K562 (cell line): ENCODE measurements around the gene CDCP2. TPM values are rescaled to one million over a fixed set of nuclear protein-coding genes. Genes with fewer than 3 reads are reported as not detected.

Experiments used
- NCOA1 ChIP-seq: fragments of 450-650 bp; IDR thresholded peaks from 2 replicates; pipeline ENCODE4 v1.6.1; 2016; ENCODE audit warnings: low read depth
- NFIX ChIP-seq: fragments of 250-450 bp; sonication (Bioruptor Pico); IDR thresholded peaks from 2 replicates; pipeline ENCODE4 v1.4.0; 2020; ENCODE audit warnings: low read depth, mild to moderate bottlenecking, moderate library complexity
- POLR2G ChIP-seq: fragments of 200-400 bp; formaldehyde crosslinking; IDR thresholded peaks from 2 replicates; pipeline ENCODE4 v1.6.1; 2017; ENCODE audit warnings: low read depth, mild to moderate bottlenecking, antibody characterized with exemption, low read length, moderate library complexity
- polyA plus RNA-seq, 8 experiments: library from polyadenylated mRNA; depleted of rRNA in 4 of 8; stranded (reverse) in 5 of 8; unstranded in 3 of 8; fragments of >200 nt; fragmentation: Nextera tagmentation in 2 of 8; fragmentation: Illumina TruSeq in 1 of 8; extraction: Ambion mirVana in 2 of 8; extraction: Trizol in 1 of 8; gene quantifications; 2 replicates each; pipeline versions ENCODE4 v1.2.1 to v1.2.3, GENCODE V29; 2011 to 2014; ENCODE audit warnings: inconsistent platforms in 1 of 8, missing spikeins in 1 of 8
- total RNA-seq, 7 experiments: library from RNA; depleted of rRNA in 6 of 7; stranded (reverse); fragments of >200 nt in 6 of 7; fragmentation: Illumina TruSeq in 2 of 7; extraction: Trizol in 2 of 7; gene quantifications; 2 replicates each; pipeline versions ENCODE4 v1.2.1 to v1.2.3, GENCODE V29; 2011 to 2021; ENCODE audit warnings: low replicate concordance in 1 of 7
- TF ChIP-seq, protein P1 (sequence below): fragments of 450-650 bp; IDR thresholded peaks from 2 replicates; pipeline ENCODE4 v1.6.1; 2016; ENCODE audit warnings: mild to moderate bottlenecking, moderate library complexity

CDCP2 gene
- total and polyA plus RNA-seq, 9 of the 15 experiments (the other 6 are each of a cell fraction or from before 2014, with no cell fraction given) = not detected

DNA sequence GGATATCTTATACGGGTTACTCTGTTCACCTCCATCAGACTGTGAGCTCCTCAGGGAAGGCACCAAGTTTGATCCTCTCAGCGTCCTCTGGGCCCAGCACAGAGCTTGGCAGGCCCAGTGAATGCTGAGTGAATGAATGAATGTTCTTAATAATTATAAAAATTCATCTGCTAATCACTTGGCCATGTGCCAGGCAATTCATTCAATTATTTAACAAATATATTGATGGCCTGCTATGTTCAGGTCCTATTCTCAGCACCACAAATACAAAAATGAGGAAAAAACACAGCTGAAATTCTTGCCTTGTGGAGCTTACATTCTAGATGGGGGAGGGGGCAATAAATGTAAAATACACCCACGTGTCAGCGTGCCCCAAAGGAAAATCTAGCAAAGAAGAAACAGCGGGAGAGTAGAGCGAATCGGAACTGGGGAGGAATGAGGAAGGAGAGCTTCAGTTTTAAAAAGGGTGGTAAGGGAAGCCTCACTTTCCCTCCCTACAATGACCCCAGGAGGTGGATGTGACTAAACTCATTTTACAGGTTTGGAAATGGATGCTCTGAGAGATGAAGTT, 15.8 kb downstream of the CDCP2 start (continued):
- TF ChIP-seq, protein P1, sequence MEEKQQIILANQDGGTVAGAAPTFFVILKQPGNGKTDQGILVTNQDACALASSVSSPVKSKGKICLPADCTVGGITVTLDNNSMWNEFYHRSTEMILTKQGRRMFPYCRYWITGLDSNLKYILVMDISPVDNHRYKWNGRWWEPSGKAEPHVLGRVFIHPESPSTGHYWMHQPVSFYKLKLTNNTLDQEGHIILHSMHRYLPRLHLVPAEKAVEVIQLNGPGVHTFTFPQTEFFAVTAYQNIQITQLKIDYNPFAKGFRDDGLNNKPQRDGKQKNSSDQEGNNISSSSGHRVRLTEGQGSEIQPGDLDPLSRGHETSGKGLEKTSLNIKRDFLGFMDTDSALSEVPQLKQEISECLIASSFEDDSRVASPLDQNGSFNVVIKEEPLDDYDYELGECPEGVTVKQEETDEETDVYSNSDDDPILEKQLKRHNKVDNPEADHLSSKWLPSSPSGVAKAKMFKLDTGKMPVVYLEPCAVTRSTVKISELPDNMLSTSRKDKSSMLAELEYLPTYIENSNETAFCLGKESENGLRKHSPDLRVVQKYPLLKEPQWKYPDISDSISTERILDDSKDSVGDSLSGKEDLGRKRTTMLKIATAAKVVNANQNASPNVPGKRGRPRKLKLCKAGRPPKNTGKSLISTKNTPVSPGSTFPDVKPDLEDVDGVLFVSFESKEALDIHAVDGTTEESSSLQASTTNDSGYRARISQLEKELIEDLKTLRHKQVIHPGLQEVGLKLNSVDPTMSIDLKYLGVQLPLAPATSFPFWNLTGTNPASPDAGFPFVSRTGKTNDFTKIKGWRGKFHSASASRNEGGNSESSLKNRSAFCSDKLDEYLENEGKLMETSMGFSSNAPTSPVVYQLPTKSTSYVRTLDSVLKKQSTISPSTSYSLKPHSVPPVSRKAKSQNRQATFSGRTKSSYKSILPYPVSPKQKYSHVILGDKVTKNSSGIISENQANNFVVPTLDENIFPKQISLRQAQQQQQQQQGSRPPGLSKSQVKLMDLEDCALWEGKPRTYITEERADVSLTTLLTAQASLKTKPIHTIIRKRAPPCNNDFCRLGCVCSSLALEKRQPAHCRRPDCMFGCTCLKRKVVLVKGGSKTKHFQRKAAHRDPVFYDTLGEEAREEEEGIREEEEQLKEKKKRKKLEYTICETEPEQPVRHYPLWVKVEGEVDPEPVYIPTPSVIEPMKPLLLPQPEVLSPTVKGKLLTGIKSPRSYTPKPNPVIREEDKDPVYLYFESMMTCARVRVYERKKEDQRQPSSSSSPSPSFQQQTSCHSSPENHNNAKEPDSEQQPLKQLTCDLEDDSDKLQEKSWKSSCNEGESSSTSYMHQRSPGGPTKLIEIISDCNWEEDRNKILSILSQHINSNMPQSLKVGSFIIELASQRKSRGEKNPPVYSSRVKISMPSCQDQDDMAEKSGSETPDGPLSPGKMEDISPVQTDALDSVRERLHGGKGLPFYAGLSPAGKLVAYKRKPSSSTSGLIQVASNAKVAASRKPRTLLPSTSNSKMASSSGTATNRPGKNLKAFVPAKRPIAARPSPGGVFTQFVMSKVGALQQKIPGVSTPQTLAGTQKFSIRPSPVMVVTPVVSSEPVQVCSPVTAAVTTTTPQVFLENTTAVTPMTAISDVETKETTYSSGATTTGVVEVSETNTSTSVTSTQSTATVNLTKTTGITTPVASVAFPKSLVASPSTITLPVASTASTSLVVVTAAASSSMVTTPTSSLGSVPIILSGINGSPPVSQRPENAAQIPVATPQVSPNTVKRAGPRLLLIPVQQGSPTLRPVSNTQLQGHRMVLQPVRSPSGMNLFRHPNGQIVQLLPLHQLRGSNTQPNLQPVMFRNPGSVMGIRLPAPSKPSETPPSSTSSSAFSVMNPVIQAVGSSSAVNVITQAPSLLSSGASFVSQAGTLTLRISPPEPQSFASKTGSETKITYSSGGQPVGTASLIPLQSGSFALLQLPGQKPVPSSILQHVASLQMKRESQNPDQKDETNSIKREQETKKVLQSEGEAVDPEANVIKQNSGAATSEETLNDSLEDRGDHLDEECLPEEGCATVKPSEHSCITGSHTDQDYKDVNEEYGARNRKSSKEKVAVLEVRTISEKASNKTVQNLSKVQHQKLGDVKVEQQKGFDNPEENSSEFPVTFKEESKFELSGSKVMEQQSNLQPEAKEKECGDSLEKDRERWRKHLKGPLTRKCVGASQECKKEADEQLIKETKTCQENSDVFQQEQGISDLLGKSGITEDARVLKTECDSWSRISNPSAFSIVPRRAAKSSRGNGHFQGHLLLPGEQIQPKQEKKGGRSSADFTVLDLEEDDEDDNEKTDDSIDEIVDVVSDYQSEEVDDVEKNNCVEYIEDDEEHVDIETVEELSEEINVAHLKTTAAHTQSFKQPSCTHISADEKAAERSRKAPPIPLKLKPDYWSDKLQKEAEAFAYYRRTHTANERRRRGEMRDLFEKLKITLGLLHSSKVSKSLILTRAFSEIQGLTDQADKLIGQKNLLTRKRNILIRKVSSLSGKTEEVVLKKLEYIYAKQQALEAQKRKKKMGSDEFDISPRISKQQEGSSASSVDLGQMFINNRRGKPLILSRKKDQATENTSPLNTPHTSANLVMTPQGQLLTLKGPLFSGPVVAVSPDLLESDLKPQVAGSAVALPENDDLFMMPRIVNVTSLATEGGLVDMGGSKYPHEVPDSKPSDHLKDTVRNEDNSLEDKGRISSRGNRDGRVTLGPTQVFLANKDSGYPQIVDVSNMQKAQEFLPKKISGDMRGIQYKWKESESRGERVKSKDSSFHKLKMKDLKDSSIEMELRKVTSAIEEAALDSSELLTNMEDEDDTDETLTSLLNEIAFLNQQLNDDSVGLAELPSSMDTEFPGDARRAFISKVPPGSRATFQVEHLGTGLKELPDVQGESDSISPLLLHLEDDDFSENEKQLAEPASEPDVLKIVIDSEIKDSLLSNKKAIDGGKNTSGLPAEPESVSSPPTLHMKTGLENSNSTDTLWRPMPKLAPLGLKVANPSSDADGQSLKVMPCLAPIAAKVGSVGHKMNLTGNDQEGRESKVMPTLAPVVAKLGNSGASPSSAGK = no peak
- TF ChIP-seq NFIX (peak; percentile 57; the same call in 1 of the 2 replicates), POLR2G (no peak), NCOA1 (no peak)
